GM23338 (cell line): ENCODE results near the gene SELENOV. TPM values are rescaled to one million over a fixed set of nuclear protein-coding genes. Genes with fewer than 3 reads are reported as not detected.
A peak's percentile ranks its signal among the peaks of the same experiment; 100 is the strongest.

Source experiments
- ATAC-seq: fragments of 200-7000 bp; cut with Tn5 transposase; 3 replicates; pipeline ENCODE4 v1.9.1; 2020
- DNase-seq: peaks from one replicate; pipeline ENCODE4 v3.0.0-alpha.2; 2015; ENCODE audit warnings: low spot score
- H2AFZ ChIP-seq: fragments of 200-600 bp; sonication (generic); 2 replicates; pipeline ENCODE4 v1.8.0; 2016; ENCODE audit warnings: antibody characterized with exemption, mild to moderate bottlenecking, moderate library complexity
- H3F3A ChIP-seq: fragments of 200-600 bp; sonication (generic); replicated peaks from 2 replicates; pipeline ENCODE4 v1.8.0; 2017; ENCODE audit warnings: antibody characterized with exemption, mixed run types, low read depth
- H3K27ac ChIP-seq: fragments of 200-600 bp; sonication (generic); 2 replicates; pipeline ENCODE4 v1.6.1; 2016; ENCODE audit warnings: low read depth
- H3K27me3 ChIP-seq: fragments of 200-600 bp; sonication (generic); 2 replicates; pipeline ENCODE4 v1.8.0; 2016; ENCODE audit warnings: mild to moderate bottlenecking, mixed run types, moderate library complexity; ENCODE audit not compliant: insufficient read depth
- H3K36me3 ChIP-seq: fragments of 200-600 bp; sonication (generic); 2 replicates; pipeline ENCODE4 v1.8.0; 2016; ENCODE audit warnings: mild to moderate bottlenecking; ENCODE audit not compliant: insufficient read depth
- H3K4me1 ChIP-seq: fragments of 200-600 bp; sonication (generic); 2 replicates; pipeline ENCODE4 v1.8.0; 2016; ENCODE audit warnings: mild to moderate bottlenecking, moderate library complexity; ENCODE audit not compliant: insufficient read depth
- H3K4me2 ChIP-seq: fragments of 200-600 bp; sonication (generic); 2 replicates; pipeline ENCODE4 v1.7.1; 2017; ENCODE audit warnings: mixed run types
- H3K4me3 ChIP-seq: fragments of 200-600 bp; sonication (generic); 2 replicates; pipeline ENCODE4 v1.6.1; 2016; ENCODE audit warnings: mixed run types
- H3K79me2 ChIP-seq: fragments of 200-600 bp; sonication (generic); replicated peaks from 2 replicates; pipeline ENCODE4 v1.8.0; 2017; ENCODE audit warnings: mild to moderate bottlenecking; ENCODE audit not compliant: insufficient read depth
- H3K9me2 ChIP-seq: fragments of 200-600 bp; sonication (generic); 2 replicates; pipeline ENCODE4 v1.8.0; 2017; ENCODE audit not compliant: insufficient read depth
- H4K20me1 ChIP-seq: fragments of 200-600 bp; sonication (generic); replicated peaks from 2 replicates; pipeline ENCODE4 v1.8.0; 2017; ENCODE audit warnings: mild to moderate bottlenecking; ENCODE audit not compliant: insufficient read depth
- H3K27ac Mint-ChIP-seq: 2 replicates; pipeline ENCODE4 v1.8.0; 2020; ENCODE audit warnings: inconsistent platforms, mild to moderate bottlenecking, moderate library complexity, mixed read lengths
- H3K27me3 Mint-ChIP-seq: 3 replicates; pipeline ENCODE4 v1.8.0; 2022; ENCODE audit warnings: low read depth, mild to moderate bottlenecking, moderate library complexity, mixed read lengths, inconsistent platforms; ENCODE audit not compliant: insufficient read depth, poor library complexity
- H3K36me3 Mint-ChIP-seq: 3 replicates; pipeline ENCODE4 v1.8.0; 2021; ENCODE audit warnings: low read depth, mild to moderate bottlenecking, inconsistent platforms, moderate library complexity, mixed read lengths
- H3K4me1 Mint-ChIP-seq: 3 replicates; pipeline ENCODE4 v1.8.0; 2020; ENCODE audit warnings: mild to moderate bottlenecking, inconsistent platforms, mixed read lengths
- H3K4me3 Mint-ChIP-seq: 3 replicates; pipeline ENCODE4 v1.8.0; 2021; ENCODE audit warnings: moderate library complexity, mild to moderate bottlenecking, inconsistent platforms, mixed read lengths
- H3K9me3 Mint-ChIP-seq: 3 replicates; pipeline ENCODE4 v1.8.0; 2020; ENCODE audit warnings: moderate library complexity, mild to moderate bottlenecking, inconsistent platforms, mixed read lengths
- CREB1 ChIP-seq: fragments of 250-450 bp; sonication (Bioruptor Pico); IDR thresholded peaks from 2 replicates; pipeline ENCODE4 v1.5.0; 2020; ENCODE audit warnings: low read depth, mild to moderate bottlenecking, moderate library complexity
- EZH2 ChIP-seq: fragments of 200-600 bp; sonication (generic); IDR thresholded peaks from one replicate; pipeline ENCODE4 v1.8.0; 2017; ENCODE audit warnings: antibody characterized with exemption, mild to moderate bottlenecking, low read depth; ENCODE audit not compliant: unreplicated experiment
- EZH2phosphoT487 ChIP-seq: fragments of 200-600 bp; sonication (generic); IDR thresholded peaks from one replicate; pipeline ENCODE4 v1.8.1; 2018; ENCODE audit warnings: antibody characterized with exemption; ENCODE audit not compliant: unreplicated experiment
- JUNB ChIP-seq: IDR thresholded peaks from one replicate; pipeline ENCODE4 v1.6.1; 2016; ENCODE audit warnings: antibody characterized with exemption; ENCODE audit not compliant: unreplicated experiment
- NANOG ChIP-seq: IDR thresholded peaks from 2 replicates; pipeline ENCODE4 v1.6.1; 2016; ENCODE audit warnings: antibody characterized with exemption, borderline replicate concordance
- POLR2AphosphoS5 ChIP-seq: IDR thresholded peaks from 2 replicates; pipeline ENCODE4 v1.6.1; 2016; ENCODE audit warnings: antibody characterized with exemption, low read depth
- STAT1 ChIP-seq: IDR thresholded peaks from one replicate; pipeline ENCODE4 v1.6.1; 2016; ENCODE audit warnings: antibody characterized with exemption; ENCODE audit not compliant: unreplicated experiment
- ZNF114 ChIP-seq: fragments of 250-450 bp; sonication (Bioruptor Pico); IDR thresholded peaks from 2 replicates; pipeline ENCODE4 v1.5.0; 2020; ENCODE audit warnings: mild to moderate bottlenecking, moderate library complexity
- polyA plus RNA-seq: library from polyadenylated mRNA; unstranded; fragments of >200 nt; fragmentation: Nextera tagmentation; extraction: Ambion mirVana; gene quantifications from 2 replicates; pipeline ENCODE4 v1.2.1, GENCODE V29; 2016
- total RNA-seq: library from RNA; depleted of rRNA; stranded (reverse); fragments of >200 nt; shearing (Covaris generic); gene quantifications from 2 replicates; pipeline ENCODE4 v1.2.3, GENCODE V29; 2014
- TF ChIP-seq, protein P1 (sequence below), 2 experiments: fragments of 200-600 bp in 1 of 2; sonication (generic) in 1 of 2; conservative IDR thresholded peaks; 2 replicates each; pipeline versions ENCODE4 v1.5.1 to v1.6.1; 2016 to 2017; ENCODE audit warnings: antibody characterized with exemption in 2 of 2, low read depth in 2 of 2, mild to moderate bottlenecking in 2 of 2, moderate library complexity in 1 of 2
- TF ChIP-seq, protein P2 (sequence below): IDR thresholded peaks from one replicate; pipeline ENCODE4 v1.6.1; 2018; ENCODE audit warnings: antibody characterized with exemption; ENCODE audit not compliant: unreplicated experiment
- TF ChIP-seq, protein P3 (sequence below): IDR thresholded peaks from 2 replicates; pipeline ENCODE4 v1.6.1; 2016; ENCODE audit warnings: antibody characterized with exemption

The SELENOV gene
- total and polyA plus RNA-seq, 2 experiments from 2014 or later = 8.0 to 8.7 TPM

- Histone ChIP-seq H3K4me3 (peak overlapping the region; percentile 94), H3K27ac (no peak overlapping the region), H4K20me1 (peaks cover 15% of the 10 kb centered on the region; the same call in 1 of the 2 replicates), H3K27me3 (no peaks in the 10 kb centered on the region), H3F3A (no peaks in the 10 kb centered on the region), H3K4me1 (0 out of 2 replicates have a peak, but pooled peaks cover 3% of the 10 kb centered on the region), H3K9me2 (no peaks in the 10 kb centered on the region), H3K79me2 (peaks cover 16% of the 10 kb centered on the region; the same call in 1 of the 2 replicates), H3K36me3 (no peaks in the 10 kb centered on the region), H3K4me2 (peak overlapping the region; percentile 98), H2AFZ (peak overlapping the region; percentile 89)
- H3K27ac Mint-ChIP-seq = no peak overlapping the region
- H3K9me3 Mint-ChIP-seq = no peaks in the 10 kb centered on the region
- DNase-seq = peak; percentile 10
- ATAC-seq = no peak
- H3K36me3 Mint-ChIP-seq = no peaks in the 10 kb centered on the region
- no peaks in the 10 kb centered on the region; the same call in 1 of the 3 replicates for H3K4me1 Mint-ChIP-seq
- peaks cover 11% of the 10 kb centered on the region for H3K27me3 Mint-ChIP-seq
- peak overlapping the region; percentile 93 for H3K4me3 Mint-ChIP-seq
- TF ChIP-seq CREB1 (no peak), STAT1 (no peak), POLR2AphosphoS5 (no peak), NANOG (no peak), ZNF114 (CRISPR knock-in tag) (no peak), EZH2 (no peak)
- TF ChIP-seq, protein P1, sequence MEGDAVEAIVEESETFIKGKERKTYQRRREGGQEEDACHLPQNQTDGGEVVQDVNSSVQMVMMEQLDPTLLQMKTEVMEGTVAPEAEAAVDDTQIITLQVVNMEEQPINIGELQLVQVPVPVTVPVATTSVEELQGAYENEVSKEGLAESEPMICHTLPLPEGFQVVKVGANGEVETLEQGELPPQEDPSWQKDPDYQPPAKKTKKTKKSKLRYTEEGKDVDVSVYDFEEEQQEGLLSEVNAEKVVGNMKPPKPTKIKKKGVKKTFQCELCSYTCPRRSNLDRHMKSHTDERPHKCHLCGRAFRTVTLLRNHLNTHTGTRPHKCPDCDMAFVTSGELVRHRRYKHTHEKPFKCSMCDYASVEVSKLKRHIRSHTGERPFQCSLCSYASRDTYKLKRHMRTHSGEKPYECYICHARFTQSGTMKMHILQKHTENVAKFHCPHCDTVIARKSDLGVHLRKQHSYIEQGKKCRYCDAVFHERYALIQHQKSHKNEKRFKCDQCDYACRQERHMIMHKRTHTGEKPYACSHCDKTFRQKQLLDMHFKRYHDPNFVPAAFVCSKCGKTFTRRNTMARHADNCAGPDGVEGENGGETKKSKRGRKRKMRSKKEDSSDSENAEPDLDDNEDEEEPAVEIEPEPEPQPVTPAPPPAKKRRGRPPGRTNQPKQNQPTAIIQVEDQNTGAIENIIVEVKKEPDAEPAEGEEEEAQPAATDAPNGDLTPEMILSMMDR (conservative IDR thresholded peaks at IDR 0.05; ENCODE audit: low read depth in 2 of 2) = no peak
These were observed 16.9 kb downstream of the SELENOV start for GRCh38 chr19:39531834-39532232.

GRCh38 chr19:39532233-39533002 lies 17.5 kb downstream of the SELENOV start, which contains the start of gene EID2B:
TSS of gene EID2B (minus strand) at chr19:39532852. CDS start at chr19:39532802, 50 bp downstream.
- ATAC-seq (peak; percentile 95), DNase-seq (peak; percentile 97)
- TF ChIP-seq, protein P2, sequence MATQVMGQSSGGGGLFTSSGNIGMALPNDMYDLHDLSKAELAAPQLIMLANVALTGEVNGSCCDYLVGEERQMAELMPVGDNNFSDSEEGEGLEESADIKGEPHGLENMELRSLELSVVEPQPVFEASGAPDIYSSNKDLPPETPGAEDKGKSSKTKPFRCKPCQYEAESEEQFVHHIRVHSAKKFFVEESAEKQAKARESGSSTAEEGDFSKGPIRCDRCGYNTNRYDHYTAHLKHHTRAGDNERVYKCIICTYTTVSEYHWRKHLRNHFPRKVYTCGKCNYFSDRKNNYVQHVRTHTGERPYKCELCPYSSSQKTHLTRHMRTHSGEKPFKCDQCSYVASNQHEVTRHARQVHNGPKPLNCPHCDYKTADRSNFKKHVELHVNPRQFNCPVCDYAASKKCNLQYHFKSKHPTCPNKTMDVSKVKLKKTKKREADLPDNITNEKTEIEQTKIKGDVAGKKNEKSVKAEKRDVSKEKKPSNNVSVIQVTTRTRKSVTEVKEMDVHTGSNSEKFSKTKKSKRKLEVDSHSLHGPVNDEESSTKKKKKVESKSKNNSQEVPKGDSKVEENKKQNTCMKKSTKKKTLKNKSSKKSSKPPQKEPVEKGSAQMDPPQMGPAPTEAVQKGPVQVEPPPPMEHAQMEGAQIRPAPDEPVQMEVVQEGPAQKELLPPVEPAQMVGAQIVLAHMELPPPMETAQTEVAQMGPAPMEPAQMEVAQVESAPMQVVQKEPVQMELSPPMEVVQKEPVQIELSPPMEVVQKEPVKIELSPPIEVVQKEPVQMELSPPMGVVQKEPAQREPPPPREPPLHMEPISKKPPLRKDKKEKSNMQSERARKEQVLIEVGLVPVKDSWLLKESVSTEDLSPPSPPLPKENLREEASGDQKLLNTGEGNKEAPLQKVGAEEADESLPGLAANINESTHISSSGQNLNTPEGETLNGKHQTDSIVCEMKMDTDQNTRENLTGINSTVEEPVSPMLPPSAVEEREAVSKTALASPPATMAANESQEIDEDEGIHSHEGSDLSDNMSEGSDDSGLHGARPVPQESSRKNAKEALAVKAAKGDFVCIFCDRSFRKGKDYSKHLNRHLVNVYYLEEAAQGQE = no peak
- TF ChIP-seq, protein P3, sequence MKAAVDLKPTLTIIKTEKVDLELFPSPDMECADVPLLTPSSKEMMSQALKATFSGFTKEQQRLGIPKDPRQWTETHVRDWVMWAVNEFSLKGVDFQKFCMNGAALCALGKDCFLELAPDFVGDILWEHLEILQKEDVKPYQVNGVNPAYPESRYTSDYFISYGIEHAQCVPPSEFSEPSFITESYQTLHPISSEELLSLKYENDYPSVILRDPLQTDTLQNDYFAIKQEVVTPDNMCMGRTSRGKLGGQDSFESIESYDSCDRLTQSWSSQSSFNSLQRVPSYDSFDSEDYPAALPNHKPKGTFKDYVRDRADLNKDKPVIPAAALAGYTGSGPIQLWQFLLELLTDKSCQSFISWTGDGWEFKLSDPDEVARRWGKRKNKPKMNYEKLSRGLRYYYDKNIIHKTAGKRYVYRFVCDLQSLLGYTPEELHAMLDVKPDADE = 0 out of 2 replicates have a peak, but pooled peaks have one; percentile 40
- TF ChIP-seq, protein P1 (conservative IDR thresholded peaks at IDR 0.05; ENCODE audit: low read depth in 2 of 2) = peak; percentile 76 to 100
- no peak for TF ChIP-seq ZNF114 (CRISPR knock-in tag)
- TF ChIP-seq EZH2phosphoT487 = no peak
- TF ChIP-seq POLR2AphosphoS5 = peak; percentile 94
- peak; percentile 54 for TF ChIP-seq CREB1
- no peak for TF ChIP-seq JUNB
- H4K20me1 ChIP-seq = peaks cover 15% of the 10 kb centered on the region; the same call in 1 of the 2 replicates
- peaks cover 11% of the 10 kb centered on the region for H3K27me3 Mint-ChIP-seq
- no peaks in the 10 kb centered on the region for H3K9me3 Mint-ChIP-seq
- H3K4me3 ChIP-seq = peak within 1 kb of the TSS; percentile 94
- peak within 1 kb of the TSS; percentile 93 for H3K4me3 Mint-ChIP-seq
- H3K9me2 ChIP-seq = no peaks in the 10 kb centered on the region
- H3K27ac ChIP-seq = no peak within 1 kb of the TSS
- H3K27me3 ChIP-seq = no peaks in the 10 kb centered on the region
- H3K4me2 ChIP-seq = peak within 1 kb of the TSS; percentile 98
- peak within 1 kb of the TSS; percentile 67; the same call in 1 of the 2 replicates for H3K27ac Mint-ChIP-seq
- no peaks in the 10 kb centered on the region for H3K36me3 Mint-ChIP-seq
- peaks cover 16% of the 10 kb centered on the region; the same call in 1 of the 2 replicates for H3K79me2 ChIP-seq
- no peaks in the 10 kb centered on the region; the same call in 1 of the 3 replicates for H3K4me1 Mint-ChIP-seq
- 0 out of 2 replicates have a peak, but pooled peaks cover 3% of the 10 kb centered on the region for H3K4me1 ChIP-seq
- peak within 1 kb of the TSS; percentile 89 for H2AFZ ChIP-seq
- H3F3A ChIP-seq = no peaks in the 10 kb centered on the region
- no peaks in the 10 kb centered on the region for H3K36me3 ChIP-seq
